Measurements from ENCODE around the gene SYT1. TPM values are rescaled to one million over a fixed set of nuclear protein-coding genes. Genes with fewer than 3 reads are reported as not detected.

Gene SYT1
- total and polyA plus RNA-seq, 2 donors (not counting 3 experiments of a cell fraction or from before 2014, with no cell fraction given): 3.2 to 15.3 TPM

DNA sequence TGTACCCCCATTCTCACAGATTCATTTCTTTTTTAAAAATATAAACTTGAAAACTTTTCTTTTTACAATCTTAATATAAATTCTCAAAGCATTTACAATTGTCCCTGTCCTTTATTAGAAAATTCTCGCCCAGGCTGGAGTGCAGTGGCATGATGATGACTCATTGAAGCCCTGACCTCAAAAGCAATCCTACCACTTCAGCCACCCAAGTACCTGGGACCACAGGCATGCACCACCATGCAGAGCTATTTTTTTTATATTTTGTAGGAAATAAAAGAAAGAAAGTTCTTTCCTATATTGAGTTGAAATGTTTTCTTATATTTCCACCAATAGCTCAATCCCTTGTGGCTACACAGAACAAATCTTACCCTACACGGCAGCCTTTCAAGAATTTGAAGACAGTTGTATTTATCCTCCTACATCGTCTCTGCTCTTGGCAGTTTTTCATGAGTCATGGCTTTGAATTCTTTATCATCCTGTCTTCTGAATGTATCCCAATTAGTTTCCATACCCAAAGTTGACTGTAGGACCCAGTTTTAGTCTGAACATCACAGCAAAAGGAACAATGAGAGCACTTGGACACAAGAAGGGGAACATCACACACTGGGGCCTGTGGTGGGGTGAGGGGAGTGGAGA is 52.4 kb downstream of the SYT1 start:
- DNase-seq (ENCODE audit: low read depth, low spot score) (no peak), FAIRE-seq (no peak)
- intact Hi-C loops (cut with micrococcal nuclease) (no loop called here), dilution Hi-C loops (cut with MboI; ENCODE audit: extremely low pct_ligation_motif_present, low sequenced_read_pairs) (no loop called here)
- Histone ChIP-seq H3K27ac (ENCODE audit: insufficient read depth, low read depth, low read length) (no peak overlapping the region), H3K9ac (replicated peaks; ENCODE audit: extremely low read depth, insufficient read depth, low read length) (no peak overlapping the region), H3K9me3 (replicated peaks; ENCODE audit: control insufficient read depth, insufficient read depth, low read length) (no peaks in the 10 kb centered on the region), H3K4me1 (ENCODE audit: control insufficient read depth, extremely low read depth, insufficient read depth, low read length) (no peaks in the 10 kb centered on the region), H3K4me3 (replicated peaks in 1 of 3; ENCODE audit: insufficient read depth in 1 of 3, low read depth in 1 of 3, low read length in 3 of 3) (no peak overlapping the region), H3K4me2 (ENCODE audit: insufficient read depth, low read length) (no peak overlapping the region), H3K79me2 (ENCODE audit: control insufficient read depth, insufficient read depth, low read length) (no peaks in the 10 kb centered on the region), H3K27me3 (ENCODE audit: control insufficient read depth in 2 of 2, insufficient read depth in 2 of 2, low read length in 2 of 2) (no peaks in the 10 kb centered on the region), H3K9me1 (replicated peaks; ENCODE audit: control insufficient read depth, extremely low read depth, insufficient read depth, low read length) (no peaks in the 10 kb centered on the region), H2AFZ (ENCODE audit: low read depth, low read length) (no peak overlapping the region), H4K20me1 (replicated peaks; ENCODE audit: control insufficient read depth, extremely low read depth, insufficient read depth, low read length) (no peaks in the 10 kb centered on the region), H3K36me3 (ENCODE audit: control insufficient read depth in 2 of 2, extremely low read depth in 1 of 2, insufficient read depth in 2 of 2, low read length in 2 of 2) (no peaks in the 10 kb centered on the region)
- TF ChIP-seq JUN (IDR thresholded peaks at IDR 0.05; ENCODE audit: borderline replicate concordance, insufficient read depth, insufficient read length, low read depth) (no peak), POLR2AphosphoS5 (IDR thresholded peaks at IDR 0.05; ENCODE audit: insufficient read depth, low read depth, low read length) (no peak), EZH2 (IDR thresholded peaks at IDR 0.05; ENCODE audit: borderline replicate concordance, low read depth, low read length, severe bottlenecking) (no peak), FOS (IDR thresholded peaks at IDR 0.05; ENCODE audit: borderline replicate concordance, insufficient read depth, low read length) (no peak), GATA2 (IDR thresholded peaks at IDR 0.05; ENCODE audit: insufficient read depth, insufficient read length, low read depth, low read length) (no peak), POLR2A (IDR thresholded peaks at IDR 0.05; ENCODE audit: low read depth, low read length) (no peak), MYC (IDR thresholded peaks at IDR 0.05; ENCODE audit: low read depth, low read length) (no peak)
- TF ChIP-seq, protein P1, sequence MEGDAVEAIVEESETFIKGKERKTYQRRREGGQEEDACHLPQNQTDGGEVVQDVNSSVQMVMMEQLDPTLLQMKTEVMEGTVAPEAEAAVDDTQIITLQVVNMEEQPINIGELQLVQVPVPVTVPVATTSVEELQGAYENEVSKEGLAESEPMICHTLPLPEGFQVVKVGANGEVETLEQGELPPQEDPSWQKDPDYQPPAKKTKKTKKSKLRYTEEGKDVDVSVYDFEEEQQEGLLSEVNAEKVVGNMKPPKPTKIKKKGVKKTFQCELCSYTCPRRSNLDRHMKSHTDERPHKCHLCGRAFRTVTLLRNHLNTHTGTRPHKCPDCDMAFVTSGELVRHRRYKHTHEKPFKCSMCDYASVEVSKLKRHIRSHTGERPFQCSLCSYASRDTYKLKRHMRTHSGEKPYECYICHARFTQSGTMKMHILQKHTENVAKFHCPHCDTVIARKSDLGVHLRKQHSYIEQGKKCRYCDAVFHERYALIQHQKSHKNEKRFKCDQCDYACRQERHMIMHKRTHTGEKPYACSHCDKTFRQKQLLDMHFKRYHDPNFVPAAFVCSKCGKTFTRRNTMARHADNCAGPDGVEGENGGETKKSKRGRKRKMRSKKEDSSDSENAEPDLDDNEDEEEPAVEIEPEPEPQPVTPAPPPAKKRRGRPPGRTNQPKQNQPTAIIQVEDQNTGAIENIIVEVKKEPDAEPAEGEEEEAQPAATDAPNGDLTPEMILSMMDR (IDR thresholded peaks at IDR 0.05; ENCODE audit: extremely low read depth in 1 of 2, insufficient read depth in 1 of 2, low read depth in 1 of 2, low read length in 2 of 2): no peak
- TF ChIP-seq, protein P2, sequence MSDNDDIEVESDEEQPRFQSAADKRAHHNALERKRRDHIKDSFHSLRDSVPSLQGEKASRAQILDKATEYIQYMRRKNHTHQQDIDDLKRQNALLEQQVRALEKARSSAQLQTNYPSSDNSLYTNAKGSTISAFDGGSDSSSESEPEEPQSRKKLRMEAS (IDR thresholded peaks at IDR 0.05; ENCODE audit: insufficient read depth, insufficient read length): no peak
- POLR2A ChIA-PET: no interaction called here
- no TSS peak for BruUV-seq (replicated peaks)
- CTCF ChIA-PET: no interaction called here

Measured in endothelial cell of umbilical vein (primary cell).